Measurements from ENCODE around the gene HERC5. TPM values are rescaled to one million over a fixed set of nuclear protein-coding genes. Genes with fewer than 3 reads are reported as not detected.
A peak's percentile ranks its signal among the peaks of the same experiment; 100 is the strongest.

The HERC5 gene
- total and polyA plus RNA-seq, 3 experiments from 2014 or later = 7.0 to 14.3 (median 8.3) TPM

DNA sequence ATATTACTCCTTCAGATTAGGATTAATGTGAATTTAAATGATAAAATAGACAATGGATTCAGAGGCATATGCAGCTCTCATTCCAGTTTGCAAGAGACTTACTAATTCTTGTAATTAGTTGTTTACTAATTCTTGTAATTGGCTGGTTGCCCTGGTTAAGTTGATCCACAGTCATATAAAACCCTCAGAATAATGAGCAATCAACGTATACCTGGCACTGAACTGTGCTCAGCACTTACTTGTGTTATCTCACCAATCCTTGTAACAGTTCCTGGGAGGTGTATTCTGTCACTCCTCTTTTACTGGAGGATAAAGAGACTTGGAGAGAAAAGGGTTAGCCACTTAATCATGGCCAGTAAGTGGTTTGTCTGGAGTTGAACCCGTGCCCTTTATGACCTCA is 10.5 kb downstream of the HERC5 start:
- peaks cover 20 to 81% (median 34%) of the 10 kb centered on the region in 3 donors for H3K36me3 Mint-ChIP-seq
- no peak overlapping the region for H3K4me3 ChIP-seq (ENCODE audit: low read length)
- no peaks in the 10 kb centered on the region for H3K27me3 ChIP-seq (ENCODE audit: insufficient read depth, low read length, poor library complexity, severe bottlenecking)
- DNase-seq = no peak
- H3K9me3 Mint-ChIP-seq = no peaks in the 10 kb centered on the region
- H3K27ac Mint-ChIP-seq = no peak overlapping the region
- H3K27me3 Mint-ChIP-seq = no peaks in the 10 kb centered on the region
- H3K36me3 ChIP-seq (ENCODE audit: insufficient read depth, low read length) = peaks cover 4% of the 10 kb centered on the region
- POLR2A ChIA-PET = no interaction called here
- no peaks in the 10 kb centered on the region for H3K4me1 ChIP-seq (ENCODE audit: insufficient read depth, low read length)
- no peak overlapping the region for H3K4me3 Mint-ChIP-seq
- no peak overlapping the region for H3K27ac ChIP-seq (ENCODE audit: low read depth, low read length)
- CTCF ChIA-PET = no interaction called here
- peaks cover 5 to 12% (median 8%) of the 10 kb centered on the region in 3 donors for H3K4me1 Mint-ChIP-seq
- no peaks in the 10 kb centered on the region for H3K9me3 ChIP-seq (ENCODE audit: low read length)

DNA sequence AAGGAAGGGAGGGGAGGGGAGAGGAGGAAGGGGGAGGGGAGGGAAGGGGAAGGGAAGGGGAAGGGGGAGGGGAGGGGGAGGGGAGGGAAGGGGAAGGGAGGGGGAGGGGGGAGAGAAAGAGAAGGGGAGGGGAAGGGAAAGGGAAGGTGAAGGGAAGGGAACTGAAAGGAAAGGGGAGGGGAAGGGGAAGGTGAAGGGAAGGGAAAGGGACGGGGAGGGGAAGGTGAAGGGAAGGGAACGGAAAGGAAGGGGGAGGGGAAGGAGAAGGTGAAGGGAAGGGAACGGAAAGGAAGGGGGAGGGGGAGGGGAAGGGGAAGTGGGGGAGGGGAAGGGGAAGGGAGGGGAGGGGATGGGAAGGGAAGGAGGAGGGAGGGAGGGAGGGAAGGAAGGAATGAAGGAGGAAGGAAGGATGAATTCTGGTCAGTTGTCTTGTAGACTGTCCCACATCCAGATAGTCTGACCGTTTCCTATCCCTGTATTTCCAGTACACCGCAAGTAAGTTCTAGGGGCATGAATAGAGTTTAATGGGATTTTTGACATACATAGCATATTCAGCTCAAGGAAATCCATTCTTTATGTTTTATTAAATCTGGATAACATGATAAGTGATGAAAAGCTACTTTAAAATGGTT is 20.4 kb downstream of the HERC5 start:
- ChIA-PET POLR2A (interaction anchor here (0.7 kb wide), 1 partner anchor 222 kb away, joined by 4 read pairs; no protein-coding TSS in a partner anchor), CTCF (no interaction called here)
- Mint-ChIP-seq H3K4me3 (no peak overlapping the region), H3K4me1 (no peaks in the 10 kb centered on the region), H3K9me3 (no peaks in the 10 kb centered on the region), H3K27me3 (no peaks in the 10 kb centered on the region), H3K27ac (no peak overlapping the region), H3K36me3 (peaks cover 24 to 53% (median 37%) of the 10 kb centered on the region in 3 donors)
- DNase-seq = no peak
- Histone ChIP-seq H3K27me3 (ENCODE audit: insufficient read depth, low read length, poor library complexity, severe bottlenecking) (no peaks in the 10 kb centered on the region), H3K4me1 (ENCODE audit: insufficient read depth, low read length) (no peaks in the 10 kb centered on the region), H3K36me3 (ENCODE audit: insufficient read depth, low read length) (peaks cover 11% of the 10 kb centered on the region), H3K27ac (ENCODE audit: low read depth, low read length) (no peak overlapping the region), H3K9me3 (ENCODE audit: low read length) (no peaks in the 10 kb centered on the region), H3K4me3 (ENCODE audit: low read length) (no peak overlapping the region)

DNA sequence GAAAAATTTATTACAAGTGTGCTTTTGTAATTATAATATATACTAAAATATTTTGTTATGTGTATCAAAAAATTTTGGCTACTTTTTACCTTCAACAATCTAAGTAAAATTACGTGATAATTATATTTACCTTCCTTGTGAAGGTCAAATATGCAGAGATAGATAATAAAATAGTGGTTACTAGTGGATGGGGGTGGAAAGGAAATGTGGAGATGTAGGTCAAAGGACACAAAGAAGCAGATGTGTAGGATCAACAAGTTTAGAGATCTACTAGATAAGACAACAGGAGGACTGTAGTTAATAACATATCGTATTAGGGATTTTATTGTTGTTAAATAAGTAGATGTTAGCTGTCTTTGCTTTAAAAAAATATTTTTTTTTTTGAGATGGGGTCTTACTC is 21.3 kb downstream of the HERC5 start:
- no peaks in the 10 kb centered on the region for H3K27me3 Mint-ChIP-seq
- H3K9me3 Mint-ChIP-seq = no peaks in the 10 kb centered on the region
- H3K36me3 Mint-ChIP-seq = peaks cover 20 to 51% (median 29%) of the 10 kb centered on the region in 3 donors
- no peaks in the 10 kb centered on the region for H3K4me1 Mint-ChIP-seq
- Histone ChIP-seq H3K9me3 (ENCODE audit: low read length) (no peaks in the 10 kb centered on the region), H3K36me3 (ENCODE audit: insufficient read depth, low read length) (peaks cover 10% of the 10 kb centered on the region), H3K27ac (ENCODE audit: low read depth, low read length) (no peak overlapping the region), H3K27me3 (ENCODE audit: insufficient read depth, low read length, poor library complexity, severe bottlenecking) (no peaks in the 10 kb centered on the region), H3K4me3 (ENCODE audit: low read length) (no peak overlapping the region), H3K4me1 (ENCODE audit: insufficient read depth, low read length) (no peaks in the 10 kb centered on the region)
- POLR2A ChIA-PET = no interaction called here
- H3K27ac Mint-ChIP-seq = no peak overlapping the region
- no peak overlapping the region for H3K4me3 Mint-ChIP-seq
- CTCF ChIA-PET = interaction anchor here (0.8 to 1.2 kb wide), 2 partner anchors 21 to 259 kb away, joined by 3 to 4 read pairs; partner anchors contain the start of gene HERC5
- no peak for DNase-seq

DNA sequence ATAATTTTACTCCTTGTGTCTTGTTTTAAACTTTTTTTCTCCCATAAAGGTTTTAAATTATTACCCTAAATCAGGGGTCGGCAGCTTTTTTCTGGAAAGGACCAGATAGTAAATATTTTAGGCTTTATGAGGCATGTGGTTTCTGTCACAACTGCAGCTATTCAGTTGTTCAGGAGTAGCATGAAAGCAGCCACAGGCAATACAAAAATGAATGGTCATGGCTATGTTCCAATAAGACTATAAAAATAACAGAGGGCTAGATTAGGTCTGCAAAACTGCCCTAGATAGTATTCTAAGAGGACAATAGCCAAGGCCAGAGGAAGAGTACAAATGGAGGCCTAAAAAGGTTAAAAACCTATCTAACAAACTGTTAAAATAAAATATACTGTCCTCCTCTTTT is 24.6 kb downstream of the HERC5 start:
- ChIA-PET POLR2A (no interaction called here), CTCF (no interaction called here)
- no peaks in the 10 kb centered on the region for H3K27me3 ChIP-seq (ENCODE audit: insufficient read depth, low read length, poor library complexity, severe bottlenecking)

DNA sequence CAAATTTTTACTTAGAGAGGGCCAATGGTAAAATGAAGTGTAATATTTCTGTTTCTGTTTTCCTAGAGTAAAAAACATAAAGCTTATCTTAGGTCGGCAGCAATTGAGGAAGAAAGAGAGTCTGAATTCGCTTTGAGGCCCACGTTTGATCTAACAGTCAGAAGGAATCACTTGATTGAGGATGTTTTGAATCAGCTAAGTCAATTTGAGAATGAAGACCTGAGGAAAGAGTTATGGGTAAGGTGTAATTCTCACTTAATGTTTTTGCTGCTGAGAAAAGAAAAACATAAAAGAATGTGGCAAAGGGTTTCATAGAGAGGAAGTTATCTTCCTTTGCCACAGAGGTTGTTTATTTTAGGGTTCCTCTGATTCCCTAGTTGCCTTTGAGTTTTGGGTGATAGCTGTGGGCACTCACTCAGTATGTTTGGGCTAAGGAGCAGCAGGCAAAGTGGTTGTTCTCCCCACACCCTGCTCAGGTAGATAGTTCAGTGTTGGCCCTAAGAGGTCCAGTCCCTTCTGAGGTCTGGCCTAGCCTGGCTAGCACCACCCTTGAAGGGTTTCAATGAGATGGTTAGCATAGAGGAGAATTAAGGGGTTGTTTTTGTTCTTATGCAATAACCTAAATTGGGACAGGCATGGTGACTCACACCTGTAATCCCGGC is 32.3 kb downstream of the HERC5 start:
- Histone ChIP-seq H3K27ac (ENCODE audit: low read depth, low read length) (no peak overlapping the region), H3K4me1 (ENCODE audit: insufficient read depth, low read length) (peaks cover 13% of the 10 kb centered on the region), H3K27me3 (ENCODE audit: insufficient read depth, low read length, poor library complexity, severe bottlenecking) (no peaks in the 10 kb centered on the region), H3K4me3 (ENCODE audit: low read length) (no peak overlapping the region), H3K9me3 (ENCODE audit: low read length) (no peaks in the 10 kb centered on the region), H3K36me3 (ENCODE audit: insufficient read depth, low read length) (peaks cover 4% of the 10 kb centered on the region)
- H3K4me3 Mint-ChIP-seq = peak overlapping the region in 2 of 7 donors; percentile 2 to 8
- POLR2A ChIA-PET = no interaction called here
- peak overlapping the region; percentile 2 to 80 (median 58) for H3K27ac Mint-ChIP-seq
- CTCF ChIA-PET = no interaction called here
- peaks cover 7 to 70% (median 22%) of the 10 kb centered on the region in 3 donors for H3K36me3 Mint-ChIP-seq
- DNase-seq = peak in 1 of 5 donors; percentile 1
- no peaks in the 10 kb centered on the region for H3K27me3 Mint-ChIP-seq
- H3K4me1 Mint-ChIP-seq = peaks cover 12 to 19% (median 17%) of the 10 kb centered on the region in 3 donors
- H3K9me3 Mint-ChIP-seq = no peaks in the 10 kb centered on the region

More for the DNA sequence above, 24.6 kb downstream of the HERC5 start:
- Histone ChIP-seq H3K27ac (ENCODE audit: low read depth, low read length) (no peak overlapping the region), H3K4me3 (ENCODE audit: low read length) (no peak overlapping the region), H3K36me3 (ENCODE audit: insufficient read depth, low read length) (peaks cover 4% of the 10 kb centered on the region), H3K9me3 (ENCODE audit: low read length) (no peaks in the 10 kb centered on the region), H3K4me1 (ENCODE audit: insufficient read depth, low read length) (no peaks in the 10 kb centered on the region)
- no peaks in the 10 kb centered on the region for H3K4me1 Mint-ChIP-seq
- H3K9me3 Mint-ChIP-seq = no peaks in the 10 kb centered on the region
- no peaks in the 10 kb centered on the region for H3K27me3 Mint-ChIP-seq
- H3K4me3 Mint-ChIP-seq = no peak overlapping the region
- no peak for DNase-seq
- peak overlapping the region in 1 of 8 donors; percentile 24 for H3K27ac Mint-ChIP-seq
- H3K36me3 Mint-ChIP-seq = peaks cover 10 to 50% (median 15%) of the 10 kb centered on the region in 3 donors

DNA sequence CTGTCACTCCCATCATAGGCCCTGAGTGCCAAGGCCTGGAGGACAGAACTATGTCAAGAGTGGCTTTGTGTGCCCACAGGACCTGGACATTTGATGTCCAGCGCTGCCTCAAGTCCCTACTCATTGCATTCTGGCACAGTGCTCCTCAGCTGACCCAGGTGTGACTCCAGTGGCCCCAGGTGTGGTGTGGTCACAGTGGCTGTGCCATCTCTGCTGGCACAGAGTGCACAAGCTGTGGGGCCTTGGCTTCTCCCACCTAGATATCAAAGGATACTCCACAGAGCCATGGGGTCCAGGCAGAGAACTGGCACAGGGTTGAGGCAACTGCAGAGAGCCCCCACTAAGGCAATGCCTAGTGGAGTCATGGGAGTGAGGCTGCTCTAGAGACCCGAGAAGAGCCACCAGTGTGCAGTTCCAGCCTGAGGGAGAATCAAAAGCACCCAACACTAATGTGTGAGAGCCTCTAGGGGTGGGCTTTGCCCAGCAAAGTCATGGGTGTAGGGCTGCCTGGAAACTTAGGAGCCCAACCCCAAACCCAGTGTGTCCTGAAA is 41.0 kb downstream of the HERC5 start:
- CTCF ChIA-PET = no interaction called here
- POLR2A ChIA-PET = no interaction called here

DNA sequence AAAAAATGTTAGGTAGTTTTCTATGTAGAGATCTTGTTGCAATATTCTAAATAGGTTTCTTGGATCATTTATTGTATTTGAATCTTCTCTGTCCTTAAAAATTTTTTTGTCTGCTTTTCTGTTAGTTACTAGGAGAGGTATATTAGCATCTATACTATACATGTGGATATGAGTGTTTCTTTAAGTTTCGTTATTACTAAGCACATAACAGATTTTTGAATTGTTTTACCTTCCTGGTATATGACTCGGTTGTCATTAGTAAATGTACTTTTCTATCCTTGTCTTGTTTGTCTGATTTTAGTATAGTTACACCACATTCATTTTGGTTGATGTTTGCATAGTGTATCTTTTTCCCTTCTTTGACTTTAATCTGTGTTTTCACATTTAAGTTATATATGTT is 46.4 kb downstream of the HERC5 start:
- H3K4me3 Mint-ChIP-seq = no peak overlapping the region
- Histone ChIP-seq H3K9me3 (ENCODE audit: low read length) (no peaks in the 10 kb centered on the region), H3K27ac (ENCODE audit: low read depth, low read length) (no peak overlapping the region), H3K4me1 (ENCODE audit: insufficient read depth, low read length) (no peaks in the 10 kb centered on the region), H3K27me3 (ENCODE audit: insufficient read depth, low read length, poor library complexity, severe bottlenecking) (no peaks in the 10 kb centered on the region), H3K4me3 (ENCODE audit: low read length) (no peak overlapping the region), H3K36me3 (ENCODE audit: insufficient read depth, low read length) (no peaks in the 10 kb centered on the region)
- ChIA-PET CTCF (interaction anchor here (1.7 kb wide), 1 partner anchor 12 kb away, joined by 7 read pairs; no protein-coding TSS in a partner anchor), POLR2A (no interaction called here)
- peak overlapping the region in 2 of 8 donors; percentile 5 to 10 for H3K27ac Mint-ChIP-seq
- peaks cover 3 to 57% (median 9%) of the 10 kb centered on the region in 3 donors for H3K36me3 Mint-ChIP-seq
- H3K4me1 Mint-ChIP-seq = no peaks in the 10 kb centered on the region
- no peak for DNase-seq
- H3K9me3 Mint-ChIP-seq = no peaks in the 10 kb centered on the region
- no peaks in the 10 kb centered on the region for H3K27me3 Mint-ChIP-seq

More for the DNA sequence above, 41.0 kb downstream of the HERC5 start:
- no peaks in the 10 kb centered on the region for H3K27me3 ChIP-seq (ENCODE audit: insufficient read depth, low read length, poor library complexity, severe bottlenecking)
- H3K9me3 Mint-ChIP-seq = no peaks in the 10 kb centered on the region
- H3K4me3 ChIP-seq (ENCODE audit: low read length) = no peak overlapping the region
- no peaks in the 10 kb centered on the region for H3K4me1 Mint-ChIP-seq
- H3K27me3 Mint-ChIP-seq = no peaks in the 10 kb centered on the region
- no peak overlapping the region for H3K27ac ChIP-seq (ENCODE audit: low read depth, low read length)
- peaks cover 6 to 68% (median 22%) of the 10 kb centered on the region in 3 donors for H3K36me3 Mint-ChIP-seq
- H3K36me3 ChIP-seq (ENCODE audit: insufficient read depth, low read length) = peaks cover 5% of the 10 kb centered on the region
- no peaks in the 10 kb centered on the region for H3K4me1 ChIP-seq (ENCODE audit: insufficient read depth, low read length)
- no peaks in the 10 kb centered on the region for H3K9me3 ChIP-seq (ENCODE audit: low read length)
- no peak for DNase-seq
- no peak overlapping the region for H3K27ac Mint-ChIP-seq
- no peak overlapping the region for H3K4me3 Mint-ChIP-seq

DNA sequence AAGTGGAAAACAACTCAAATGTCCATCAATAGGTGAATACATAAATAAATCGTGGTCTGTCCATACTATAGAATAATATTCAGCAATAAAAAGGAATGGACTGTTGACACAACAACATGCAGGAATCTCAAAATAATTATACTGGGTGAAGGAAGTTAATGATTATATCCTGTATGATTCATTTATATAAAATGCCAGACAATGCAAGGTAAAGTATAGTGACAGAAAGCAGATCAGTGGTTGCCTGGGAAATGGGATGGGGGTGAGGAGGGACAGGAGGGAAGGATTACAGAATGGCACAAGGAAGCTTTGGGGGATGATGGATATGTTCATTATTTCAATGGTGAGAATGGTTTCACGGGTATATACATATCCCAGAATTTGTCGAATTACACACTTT is 54.3 kb downstream of the HERC5 start:
- Histone ChIP-seq H3K36me3 (ENCODE audit: insufficient read depth, low read length) (no peaks in the 10 kb centered on the region), H3K4me3 (ENCODE audit: low read length) (no peak overlapping the region), H3K4me1 (ENCODE audit: insufficient read depth, low read length) (no peaks in the 10 kb centered on the region), H3K9me3 (ENCODE audit: low read length) (no peaks in the 10 kb centered on the region), H3K27ac (ENCODE audit: low read depth, low read length) (no peak overlapping the region), H3K27me3 (ENCODE audit: insufficient read depth, low read length, poor library complexity, severe bottlenecking) (no peaks in the 10 kb centered on the region)
- no peak overlapping the region for H3K4me3 Mint-ChIP-seq
- DNase-seq = no peak
- H3K9me3 Mint-ChIP-seq = no peaks in the 10 kb centered on the region
- H3K27me3 Mint-ChIP-seq = peaks cover 3 to 4% of the 10 kb centered on the region in 2 donors
- CTCF ChIA-PET = interaction anchor here (1.3 kb wide), 1 partner anchor 292 kb away, joined by 4 read pairs; no protein-coding TSS in a partner anchor
- peak overlapping the region in 1 of 8 donors; percentile 4 for H3K27ac Mint-ChIP-seq
- no peaks in the 10 kb centered on the region for H3K4me1 Mint-ChIP-seq
- POLR2A ChIA-PET = no interaction called here
- peaks cover 0 to 3% (median 0%) of the 10 kb centered on the region in 3 donors for H3K36me3 Mint-ChIP-seq

Data from CD8-positive, alpha-beta memory T cell (primary cell).